ENCODE results near the gene GRIN3B.

The GRIN3B gene

DNA sequence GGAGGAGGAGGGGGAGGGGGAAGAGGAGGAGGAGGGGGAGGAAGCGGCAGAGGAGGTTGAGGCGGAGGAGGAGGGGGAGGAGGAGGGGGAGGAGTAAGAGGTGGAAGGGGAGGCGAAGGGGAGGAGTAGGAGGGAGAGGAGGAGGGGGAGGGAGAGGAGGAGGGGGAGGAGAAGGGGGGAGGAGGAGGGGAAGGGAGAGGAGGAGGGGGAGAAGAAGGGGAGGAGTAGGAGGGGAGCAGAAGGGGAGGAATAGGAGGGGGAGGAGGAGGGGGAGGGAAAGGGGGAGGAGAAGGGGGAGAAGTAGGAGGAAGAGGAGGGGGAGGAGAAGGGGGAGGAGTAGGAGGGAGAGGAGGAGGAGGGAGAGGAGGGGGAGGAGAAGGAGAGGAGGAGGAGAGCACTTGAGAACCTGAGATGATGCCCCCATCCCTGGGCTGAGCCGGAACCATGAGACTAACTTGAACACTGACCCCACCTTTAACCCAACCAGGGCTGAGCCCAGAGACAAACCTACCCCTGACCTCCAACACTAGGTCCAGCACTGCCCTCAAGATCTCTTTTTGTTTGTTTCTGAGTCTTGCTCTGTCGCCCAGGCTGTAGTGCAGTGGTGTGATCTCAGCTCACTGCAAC, 52.2 kb downstream of the GRIN3B start:
- no peak for DNase-seq (ENCODE audit: insufficient read length)
- FAIRE-seq, result no peak
- TF ChIP-seq TAF1 (IDR thresholded peaks at IDR 0.05; ENCODE audit: borderline replicate concordance, low read depth, low read length), result no peak

DNA sequence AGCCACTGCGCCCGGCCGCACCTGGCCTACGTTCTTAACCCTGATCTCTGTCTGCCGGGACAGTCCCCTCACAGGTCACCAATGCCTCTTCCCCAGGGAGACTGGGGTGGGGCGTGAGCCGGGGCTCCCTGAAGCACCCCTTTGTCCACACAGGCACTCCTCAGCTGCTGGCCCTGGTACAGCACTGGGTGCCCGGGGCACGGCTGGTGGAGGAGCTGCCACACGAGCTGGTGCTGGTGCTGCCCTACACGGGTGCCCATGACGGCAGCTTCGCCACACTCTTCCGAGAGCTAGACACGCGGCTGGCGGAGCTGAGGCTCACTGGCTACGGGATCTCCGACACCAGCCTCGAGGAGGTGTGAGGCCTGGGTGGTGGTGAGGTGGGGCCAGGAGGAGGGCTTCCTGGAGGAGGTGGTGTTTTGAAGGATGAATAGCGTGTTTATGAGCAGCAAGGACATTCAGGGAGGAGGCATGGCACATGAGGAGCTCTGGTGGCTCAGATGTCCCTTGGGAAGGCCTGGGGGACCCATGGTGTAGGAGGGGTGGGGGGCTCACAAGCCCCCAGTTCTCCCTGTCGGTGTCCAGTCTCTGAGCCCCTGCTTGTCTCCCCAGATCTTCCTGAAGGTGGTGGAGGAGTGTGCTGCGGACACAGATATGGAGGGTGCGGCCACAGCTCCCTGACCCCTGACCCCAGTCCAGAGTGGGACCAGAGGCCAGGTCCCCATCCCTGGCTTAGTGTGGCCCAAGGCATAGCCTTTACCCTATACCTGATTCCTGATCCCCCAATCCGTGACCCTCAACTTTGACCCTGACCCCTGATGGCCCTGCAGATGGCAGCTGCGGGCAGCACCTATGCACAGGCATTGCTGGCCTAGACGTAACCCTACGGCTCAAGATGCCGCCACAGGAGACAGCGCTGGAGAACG, 53.2 kb downstream of the GRIN3B start:
- DNase-seq (ENCODE audit: insufficient read length) (no peak), FAIRE-seq (no peak)
- TF ChIP-seq POLR2A (IDR thresholded peaks at IDR 0.05; ENCODE audit: low read depth, low read length), result no peak
- no peak for TF ChIP-seq POLR2AphosphoS5 (IDR thresholded peaks at IDR 0.05; ENCODE audit: low read depth, low read length)
- no peak for TF ChIP-seq TAF1 (IDR thresholded peaks at IDR 0.05; ENCODE audit: borderline replicate concordance, low read depth, low read length)

DNA sequence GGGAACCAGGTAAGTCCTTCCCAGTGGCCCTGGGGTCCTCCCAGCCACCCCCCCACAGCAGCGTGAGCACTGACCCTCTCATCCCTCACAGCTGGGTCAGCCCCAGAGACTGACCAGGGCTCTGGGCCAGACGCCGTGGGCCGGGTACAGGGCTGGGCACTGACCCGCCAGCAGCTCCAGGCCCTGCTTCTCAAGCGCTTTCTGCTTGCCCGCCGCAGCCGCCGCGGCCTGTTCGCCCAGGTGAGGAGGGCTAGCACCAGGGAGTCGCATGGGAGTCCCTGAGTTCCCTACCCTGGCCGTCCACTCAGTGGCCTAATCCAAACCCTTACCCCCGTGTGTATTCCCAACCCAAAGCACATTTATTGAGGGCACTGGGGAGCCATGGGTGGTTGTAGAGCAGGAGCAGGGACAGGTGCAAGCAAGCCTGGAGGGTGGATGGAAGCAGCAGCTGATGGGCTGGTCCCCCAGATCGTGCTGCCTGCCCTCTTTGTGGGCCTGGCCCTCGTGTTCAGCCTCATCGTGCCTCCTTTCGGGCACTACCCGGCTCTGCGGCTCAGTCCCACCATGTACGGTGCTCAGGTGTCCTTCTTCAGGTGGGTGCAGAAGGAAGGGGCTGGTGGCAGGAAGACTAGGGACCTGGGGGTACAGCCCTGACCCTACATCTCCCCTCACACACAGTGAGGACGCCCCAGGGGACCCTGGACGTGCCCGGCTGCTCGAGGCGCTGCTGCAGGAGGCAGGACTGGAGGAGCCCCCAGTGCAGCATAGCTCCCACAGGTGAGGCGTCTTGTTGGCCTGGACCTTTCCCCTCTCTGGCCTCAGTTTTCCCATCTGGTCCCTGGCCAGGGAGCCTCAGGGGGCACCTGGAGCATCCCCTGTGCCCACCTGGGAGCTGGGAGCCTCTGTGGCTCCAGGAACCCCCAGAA, 54.1 kb downstream of the GRIN3B start:
- FAIRE-seq, result no peak

DNA sequence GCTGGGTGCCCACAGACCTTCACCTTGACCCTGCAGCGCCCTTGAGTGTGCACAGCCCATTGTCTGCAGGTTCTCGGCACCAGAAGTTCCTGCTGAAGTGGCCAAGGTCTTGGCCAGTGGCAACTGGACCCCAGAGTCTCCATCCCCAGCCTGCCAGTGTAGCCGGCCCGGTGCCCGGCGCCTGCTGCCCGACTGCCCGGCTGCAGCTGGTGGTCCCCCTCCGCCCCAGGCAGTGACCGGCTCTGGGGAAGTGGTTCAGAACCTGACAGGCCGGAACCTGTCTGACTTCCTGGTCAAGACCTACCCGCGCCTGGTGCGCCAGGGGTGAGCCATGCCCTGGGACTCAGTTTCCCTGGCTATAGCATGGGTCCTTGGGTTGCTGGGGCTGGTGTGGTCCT, 54.8 kb downstream of the GRIN3B start:
- DNase-seq (ENCODE audit: insufficient read length), result no peak
- FAIRE-seq, result no peak
- TF ChIP-seq POLR2AphosphoS5 (IDR thresholded peaks at IDR 0.05; ENCODE audit: low read depth, low read length) (no peak), TAF1 (IDR thresholded peaks at IDR 0.05; ENCODE audit: borderline replicate concordance, low read depth, low read length) (no peak), POLR2A (IDR thresholded peaks at IDR 0.05; ENCODE audit: low read depth, low read length) (no peak)

More for the DNA sequence above, 54.1 kb downstream of the GRIN3B start:
- TF ChIP-seq POLR2A (IDR thresholded peaks at IDR 0.05; ENCODE audit: low read depth, low read length), result no peak
- no peak for TF ChIP-seq POLR2AphosphoS5 (IDR thresholded peaks at IDR 0.05; ENCODE audit: low read depth, low read length)
- TF ChIP-seq TAF1 (IDR thresholded peaks at IDR 0.05; ENCODE audit: borderline replicate concordance, low read depth, low read length), result no peak
- no peak for DNase-seq (ENCODE audit: insufficient read length)

DNA sequence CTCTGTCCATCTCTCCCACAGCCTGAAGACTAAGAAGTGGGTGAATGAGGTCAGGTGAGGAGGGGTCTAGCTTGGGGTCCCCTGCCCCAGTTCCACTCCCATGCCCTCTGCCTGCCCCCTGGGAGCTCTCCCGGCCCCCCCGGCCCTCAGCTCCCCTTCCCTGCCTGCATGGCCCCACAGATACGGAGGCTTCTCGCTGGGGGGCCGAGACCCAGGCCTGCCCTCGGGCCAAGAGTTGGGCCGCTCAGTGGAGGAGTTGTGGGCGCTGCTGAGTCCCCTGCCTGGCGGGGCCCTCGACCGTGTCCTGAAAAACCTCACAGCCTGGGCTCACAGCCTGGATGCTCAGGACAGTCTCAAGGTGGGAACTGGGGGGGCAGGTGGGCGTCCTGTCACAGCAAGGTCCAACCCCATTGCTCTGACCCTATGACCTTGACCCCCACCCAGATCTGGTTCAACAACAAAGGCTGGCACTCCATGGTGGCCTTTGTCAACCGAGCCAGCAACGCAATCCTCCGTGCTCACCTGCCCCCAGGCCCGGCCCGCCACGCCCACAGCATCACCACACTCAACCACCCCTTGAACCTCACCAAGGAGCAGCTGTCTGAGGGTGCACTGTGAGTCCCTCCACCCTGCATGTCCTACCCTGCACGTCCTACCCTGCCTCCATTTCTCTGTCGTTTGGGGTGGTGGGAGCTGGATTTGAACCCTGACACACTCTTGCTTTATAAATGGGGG, 55.8 kb downstream of the GRIN3B start:
- TF ChIP-seq POLR2AphosphoS5 (IDR thresholded peaks at IDR 0.05; ENCODE audit: low read depth, low read length) (no peak), POLR2A (IDR thresholded peaks at IDR 0.05; ENCODE audit: low read depth, low read length) (no peak), TAF1 (IDR thresholded peaks at IDR 0.05; ENCODE audit: borderline replicate concordance, low read depth, low read length) (no peak)

DNA sequence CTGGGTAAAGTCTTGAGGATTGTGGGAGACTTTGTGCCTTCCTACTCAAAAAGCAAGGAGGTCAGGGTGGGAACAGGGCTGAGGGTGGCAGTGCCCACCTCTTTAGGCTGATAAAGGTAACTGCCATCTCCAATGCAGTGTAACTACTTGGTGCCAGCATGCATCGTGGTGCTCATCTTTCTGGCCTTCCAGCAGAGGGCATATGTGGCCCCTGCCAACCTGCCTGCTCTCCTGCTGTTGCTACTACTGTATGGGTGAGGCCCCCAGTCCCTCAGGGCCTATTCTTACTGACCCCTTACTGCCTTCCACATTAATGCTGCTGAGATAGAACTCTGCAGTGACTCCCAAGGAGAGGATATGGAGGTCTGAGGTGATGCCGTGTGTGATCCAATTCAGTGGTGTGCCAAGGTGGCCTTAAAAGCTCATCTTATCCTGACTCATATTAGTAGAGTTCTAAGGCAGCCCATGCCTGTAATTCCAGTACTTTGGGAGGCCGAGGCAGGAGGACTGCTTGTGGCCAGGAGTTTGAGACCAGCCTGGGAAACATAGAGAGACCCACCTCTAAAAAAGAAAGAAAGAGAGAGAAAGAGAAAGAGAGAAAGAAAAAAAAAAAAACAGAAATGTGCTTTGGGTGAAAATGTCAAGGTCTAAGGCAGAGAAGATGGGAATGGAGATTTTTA, 57.1 kb downstream of the GRIN3B start:
- no peak for DNase-seq (ENCODE audit: insufficient read length)
- peak; percentile 56 for FAIRE-seq
- TF ChIP-seq POLR2A (IDR thresholded peaks at IDR 0.05; ENCODE audit: low read depth, low read length), result no peak
- no peak for TF ChIP-seq TAF1 (IDR thresholded peaks at IDR 0.05; ENCODE audit: borderline replicate concordance, low read depth, low read length)
- no peak for TF ChIP-seq POLR2AphosphoS5 (IDR thresholded peaks at IDR 0.05; ENCODE audit: low read depth, low read length)

More for the DNA sequence above, 55.8 kb downstream of the GRIN3B start:
- FAIRE-seq, result no peak
- no peak for DNase-seq (ENCODE audit: insufficient read length)

DNA sequence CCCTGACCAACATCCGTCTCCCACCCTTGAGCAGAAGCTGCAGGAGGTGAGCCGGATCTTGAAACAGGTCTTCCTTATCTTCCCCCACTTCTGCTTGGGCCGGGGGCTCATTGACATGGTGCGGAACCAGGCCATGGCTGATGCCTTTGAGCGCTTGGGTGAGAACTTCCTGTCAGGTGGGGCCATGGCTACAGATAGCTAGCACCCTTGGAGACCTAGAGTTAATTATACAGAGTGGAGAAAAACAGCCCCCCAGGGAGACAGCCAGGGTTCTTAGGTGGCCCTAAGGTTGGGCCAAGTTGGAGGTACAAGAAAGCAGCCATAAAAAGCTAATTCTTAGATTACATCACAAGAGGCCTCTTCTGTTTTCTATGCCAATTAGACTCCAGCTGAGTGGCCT, 57.9 kb downstream of the GRIN3B start:
- DNase-seq (ENCODE audit: insufficient read length) (no peak), FAIRE-seq (no peak)
- TF ChIP-seq POLR2A (IDR thresholded peaks at IDR 0.05; ENCODE audit: low read depth, low read length), result no peak
- TF ChIP-seq TAF1 (IDR thresholded peaks at IDR 0.05; ENCODE audit: borderline replicate concordance, low read depth, low read length), result no peak
- no peak for TF ChIP-seq POLR2AphosphoS5 (IDR thresholded peaks at IDR 0.05; ENCODE audit: low read depth, low read length)

Measured in GM12892 (cell line).